Lung microvascular endothelial cell (primary cell): ENCODE measurements around the gene PTPRT. TPM values are rescaled to one million over a fixed set of nuclear protein-coding genes. Genes with fewer than 3 reads are reported as not detected.
A peak's percentile ranks its signal among the peaks of the same experiment; 100 is the strongest.

Experiments
- DNase-seq, 2 donors: peaks; one replicate each; pipeline versions ENCODE4 v3.0.0 to v3.0.0-alpha.2; 2010; ENCODE audit warnings: low read depth in 2 of 2
- total RNA-seq: library from RNA; depleted of rRNA; stranded (reverse); fragments of >200 nt; gene quantifications from 2 replicates; pipeline ENCODE4 v1.2.1, GENCODE V29; 2014

Gene PTPRT
- not detected in 2 replicates for total RNA-seq

GRCh38 chr20:43189554-43190331 lies at the start of gene PTPRT:
TSS of gene PTPRT (minus strand) at chr20:43189906. CDS start at chr20:43189733, 173 bp downstream.
- no peak for DNase-seq

DNA sequence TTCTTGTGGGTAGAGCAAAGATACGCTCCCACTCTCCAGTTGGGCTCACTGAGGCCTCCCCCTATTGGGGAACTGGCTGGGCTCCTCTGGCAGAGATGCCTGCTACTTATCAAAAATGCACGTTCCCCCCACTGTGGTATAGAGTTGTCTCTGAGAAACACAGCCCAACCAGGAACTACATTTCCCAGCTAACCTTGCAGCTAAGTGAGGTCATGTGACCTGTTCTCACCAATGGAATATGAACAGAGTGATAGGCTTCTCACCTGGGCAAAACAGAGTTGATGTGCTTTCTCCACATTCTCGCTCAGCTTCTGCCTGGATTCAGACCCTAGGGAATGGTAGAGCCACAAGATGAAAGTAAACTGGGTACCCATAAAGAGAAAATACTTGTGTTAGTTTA lies 49.1 kb upstream of the PTPRT start:
- DNase-seq, result peak in 1 of 2 donors; percentile 1

DNA sequence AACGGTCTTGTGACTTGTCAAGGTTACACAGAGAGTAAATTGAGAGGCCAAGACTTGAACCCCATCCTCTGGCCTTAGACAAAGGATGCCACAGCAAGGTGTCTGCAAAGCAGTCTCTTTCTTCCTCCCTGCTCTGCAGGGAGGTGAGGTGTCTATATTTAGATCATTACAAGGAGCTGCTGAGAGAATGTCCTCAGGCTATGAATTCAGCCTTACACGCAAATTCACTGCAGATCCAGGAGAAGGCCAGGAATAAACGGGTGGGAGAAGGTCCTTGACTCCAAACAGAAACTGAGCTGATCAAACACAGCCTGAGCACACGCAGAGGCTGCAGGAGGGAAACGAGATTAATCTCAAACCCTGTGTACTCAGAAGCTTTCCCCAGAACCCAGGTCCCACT lies 48.6 kb upstream of the PTPRT start:
- DNase-seq, result no peak

DNA sequence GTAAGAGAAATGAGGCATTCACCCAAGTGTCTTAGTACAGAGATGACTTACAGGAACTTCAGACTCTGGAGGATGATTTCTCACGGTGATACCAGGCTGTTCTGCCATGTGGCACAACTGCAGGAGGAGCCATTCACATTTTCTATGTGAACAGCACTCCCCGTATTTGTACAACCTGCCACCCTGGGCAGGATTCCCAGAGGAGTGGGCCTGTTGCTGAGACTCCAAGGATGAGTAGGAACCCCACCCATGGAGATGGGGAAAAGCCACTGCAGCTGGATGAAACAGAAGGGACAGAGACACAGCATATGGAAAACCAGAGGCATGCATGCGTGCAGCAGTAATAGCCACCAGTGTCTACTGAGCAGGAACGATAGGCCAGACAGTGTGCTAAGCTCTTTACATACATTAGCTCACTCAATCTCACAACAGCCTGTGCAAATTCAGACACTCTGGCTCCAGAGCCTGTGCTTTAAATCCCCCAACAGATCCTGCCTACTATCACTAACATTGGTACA lies 48.0 kb upstream of the PTPRT start:
- no peak for DNase-seq

DNA sequence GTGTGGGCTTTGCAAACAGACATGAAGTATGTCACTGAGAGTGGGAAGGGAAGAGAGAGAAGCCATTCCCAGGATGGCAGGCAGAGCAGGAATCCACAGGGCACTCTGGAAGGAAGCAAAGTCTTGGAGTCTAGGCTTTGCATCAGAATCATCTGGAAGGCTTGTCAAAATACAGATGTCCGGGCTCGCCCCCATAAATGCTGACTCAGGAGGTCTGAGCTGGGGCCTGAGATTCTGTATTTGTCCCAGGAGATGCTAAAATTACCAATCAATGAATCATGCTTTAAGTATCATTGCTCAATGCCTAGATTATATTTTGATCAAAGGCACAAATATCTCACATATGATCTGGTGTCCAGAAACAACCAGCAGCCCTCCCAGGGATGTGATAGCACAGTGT lies 46.3 kb upstream of the PTPRT start:
- no peak for DNase-seq

DNA sequence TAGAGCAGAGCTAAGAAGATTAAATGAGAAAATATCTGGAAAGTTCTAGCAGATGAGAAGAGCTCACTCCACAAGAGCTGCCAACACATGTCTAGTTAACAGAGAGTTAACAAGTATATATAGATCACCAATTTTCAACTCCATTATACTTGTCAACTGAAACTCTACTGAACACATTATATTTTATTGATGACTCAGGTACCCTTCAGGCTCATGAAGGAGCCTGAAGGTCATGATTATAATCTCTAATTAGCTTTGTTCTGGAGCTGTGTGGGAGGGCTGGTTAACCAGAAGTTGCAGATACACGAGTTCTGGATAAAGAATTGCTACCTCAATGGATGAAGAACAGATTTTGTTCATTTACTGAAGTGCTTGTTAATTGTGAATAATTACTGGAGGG lies 42.1 kb upstream of the PTPRT start:
- no peak for DNase-seq

- DNase-seq, result no peak
These were observed 40.0 kb upstream of the PTPRT start for GRCh38 chr20:43229696-43230095.

DNA sequence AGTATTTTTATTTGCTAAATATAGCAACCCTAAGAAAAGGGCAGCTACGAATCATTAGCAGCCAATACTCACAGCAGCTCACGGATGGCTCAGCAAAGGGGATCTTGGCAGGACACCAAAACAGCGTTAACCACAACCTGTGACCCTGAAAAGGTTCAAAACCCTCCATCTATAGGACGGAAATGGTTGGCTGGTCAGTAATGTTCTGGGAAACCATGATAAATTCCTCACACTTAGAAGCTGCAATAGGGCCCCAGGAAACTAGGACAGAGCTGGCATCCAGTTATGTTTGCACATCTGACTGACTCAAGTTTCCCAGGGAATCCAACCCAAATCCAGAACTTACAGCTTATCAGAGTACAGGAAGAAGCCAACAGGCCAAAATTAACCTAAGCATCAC lies 30.9 kb upstream of the PTPRT start:
- DNase-seq, result peak in 1 of 2 donors; percentile 31

- no peak for DNase-seq
These were observed 21.2 kb upstream of the PTPRT start for GRCh38 chr20:43210901-43211300.

DNA sequence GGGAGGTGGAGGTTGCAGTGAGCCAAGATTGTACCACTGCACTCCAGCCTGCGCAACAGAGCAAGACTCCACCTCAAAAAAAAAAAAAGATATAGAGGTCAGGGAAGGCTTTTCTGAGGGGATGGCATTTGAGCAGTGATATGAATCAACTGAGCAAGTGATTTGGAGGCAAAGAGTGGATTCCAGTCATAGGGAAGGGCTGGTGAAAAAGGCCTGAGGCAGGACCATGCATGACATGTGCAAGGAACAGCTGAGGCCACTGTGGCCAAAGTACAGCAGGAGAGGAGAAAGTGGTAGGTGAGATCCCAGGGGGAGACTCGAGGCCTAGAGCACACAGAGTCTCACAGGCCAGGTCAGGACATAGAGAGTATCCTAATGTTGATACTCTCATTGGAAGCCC lies 20.1 kb upstream of the PTPRT start:
- no peak for DNase-seq

DNA sequence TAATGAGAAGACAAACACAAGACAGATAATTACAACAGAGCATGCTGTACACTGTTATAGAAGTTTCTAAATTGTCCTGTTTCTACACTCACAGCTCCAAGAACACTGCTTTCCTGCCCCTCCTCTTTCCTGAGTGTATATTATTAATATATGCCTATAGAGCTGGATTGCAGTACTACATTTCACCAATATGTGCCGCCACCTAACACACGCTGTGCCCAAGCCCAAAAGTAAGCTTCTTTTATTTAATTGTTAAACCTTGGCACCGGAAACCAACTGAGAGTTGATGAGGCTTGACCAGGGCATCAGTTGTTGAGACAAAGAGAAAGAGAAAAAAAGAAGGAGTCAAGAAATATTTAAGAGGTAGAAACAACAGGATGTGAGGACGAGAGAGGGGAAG lies 16.0 kb upstream of the PTPRT start:
- DNase-seq, result no peak

- no peak for DNase-seq
These were observed 12.4 kb upstream of the PTPRT start for GRCh38 chr20:43202100-43202499.

DNA sequence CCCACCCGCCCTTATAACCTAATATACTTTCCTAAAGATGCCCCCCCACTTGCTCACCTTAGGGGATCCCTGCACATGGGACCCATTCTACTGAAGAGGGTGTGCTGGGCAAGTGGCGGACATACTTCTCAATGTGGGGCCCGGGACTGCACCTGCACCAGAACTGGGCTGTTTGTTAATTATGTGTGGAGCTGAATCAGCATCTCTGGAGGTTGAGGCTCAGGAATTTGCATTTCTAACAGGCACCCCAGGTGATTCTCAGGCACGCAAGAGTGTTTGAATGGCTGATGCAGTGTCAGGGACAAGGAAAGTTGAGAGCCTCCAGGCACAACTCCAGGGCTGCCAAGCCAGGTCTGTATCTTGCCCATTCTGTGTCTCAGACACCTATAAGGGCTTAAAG lies 8.9 kb upstream of the PTPRT start:
- DNase-seq, result no peak

DNA sequence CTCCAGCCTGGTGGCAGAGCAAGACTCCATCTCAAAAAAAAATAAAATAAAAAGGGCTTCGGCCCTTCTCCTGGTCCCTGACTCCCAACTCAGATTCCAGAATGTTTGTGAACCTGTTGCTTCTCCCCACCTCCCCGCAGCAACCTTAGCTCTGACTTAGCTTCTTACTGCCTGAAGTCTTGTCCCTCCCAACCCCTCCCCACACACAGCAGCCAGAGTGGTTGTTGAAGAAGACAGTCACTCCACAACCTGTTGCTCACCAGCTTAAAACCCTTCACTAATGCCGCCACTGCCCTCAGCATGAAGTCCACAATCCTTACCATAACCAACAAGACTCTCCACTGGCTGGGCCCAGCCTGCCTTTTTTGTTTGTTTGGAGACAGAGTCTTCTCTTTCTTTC lies 6.5 kb upstream of the PTPRT start:
- no peak for DNase-seq

DNA sequence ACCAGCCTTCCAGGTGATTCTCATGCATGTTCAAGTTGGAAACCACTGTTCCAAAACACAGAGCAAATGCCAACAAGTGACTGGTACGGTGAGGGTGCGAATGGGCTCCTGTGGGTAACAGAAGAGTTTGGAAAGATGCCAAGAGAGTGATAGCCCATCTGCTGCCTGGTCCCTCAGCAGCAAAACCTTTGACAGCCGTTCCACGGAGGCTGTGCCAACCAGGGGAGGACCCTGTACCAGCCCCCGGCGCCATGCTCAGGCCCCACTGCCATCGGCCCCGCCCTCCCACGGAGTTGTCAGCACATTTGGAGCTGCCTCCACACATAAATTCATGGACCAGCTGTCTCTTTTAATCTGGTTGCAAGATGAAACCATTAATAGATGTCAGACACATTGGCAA lies 4.4 kb upstream of the PTPRT start:
- no peak for DNase-seq

GRCh38 chr20:43193443-43193842 lies 3.7 kb upstream of the PTPRT start:
- no peak for DNase-seq

- DNase-seq, result peak; percentile 15 to 16
These were observed 2.5 kb upstream of the PTPRT start for GRCh38 chr20:43191946-43192863.

DNA sequence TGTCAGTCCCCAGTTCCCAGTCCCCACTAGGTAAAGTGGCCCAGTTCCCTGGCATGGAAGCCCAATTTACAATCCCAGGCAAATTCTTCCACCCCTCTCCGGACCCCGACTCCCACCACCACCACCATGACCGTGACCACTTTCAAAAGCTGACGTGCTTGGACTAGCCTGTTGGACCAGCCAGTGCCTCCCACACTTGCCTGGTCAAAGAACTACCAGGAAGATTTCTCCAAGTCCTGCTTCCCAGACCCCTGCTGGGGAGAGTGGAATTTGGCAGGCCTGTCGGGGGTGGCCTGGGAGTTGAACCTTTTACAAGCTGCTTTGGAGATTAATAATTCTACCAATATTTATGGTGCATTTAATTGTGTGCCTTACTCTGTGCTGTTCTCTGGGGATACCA lies 1.4 kb upstream of the PTPRT start:
- DNase-seq, result no peak

GRCh38 chr20:43190332-43190953 lies 737 bp upstream of the PTPRT start:
- no peak for DNase-seq

DNA sequence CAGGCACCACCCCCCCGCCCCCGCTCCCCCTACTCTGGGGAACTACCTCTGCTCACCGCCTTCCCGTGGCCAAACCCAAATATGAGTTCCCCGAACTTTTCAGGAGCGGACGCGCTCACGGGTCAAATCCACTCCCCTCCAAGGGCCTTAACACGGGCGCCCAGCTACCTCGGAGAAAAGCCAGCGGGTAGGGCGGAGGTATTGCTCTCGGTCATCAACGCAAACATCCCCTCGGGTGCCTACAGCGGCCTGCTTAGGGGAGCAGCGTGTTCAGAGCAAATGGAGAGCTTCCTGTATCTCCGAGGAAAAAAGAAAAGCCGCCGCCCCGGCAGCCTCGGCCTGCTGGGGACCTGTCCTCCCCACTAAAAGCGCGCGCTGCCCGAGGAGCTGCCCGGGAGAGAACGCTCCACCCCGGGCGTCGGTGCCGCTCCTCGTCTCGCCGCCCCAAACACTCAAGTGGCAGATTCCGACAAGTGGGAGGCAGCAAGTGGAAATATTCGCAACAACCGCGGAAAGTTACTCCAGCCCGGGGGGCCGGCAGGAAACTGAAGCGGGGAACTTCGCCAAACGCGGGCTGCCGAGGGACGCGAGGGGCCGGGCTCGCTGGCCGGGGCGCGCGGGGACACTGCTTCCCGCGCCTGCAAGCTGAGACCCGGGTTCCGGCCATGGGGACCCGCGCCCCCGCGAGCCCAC lies 699 bp downstream of the PTPRT start:
- no peak for DNase-seq

GRCh38 chr20:43188234-43188653 lies 1.5 kb downstream of the PTPRT start:
- DNase-seq, result no peak
